BLaER1 (cell line): ENCODE measurements around the gene POLA1.

Experiments used
- H3K27ac ChIP-seq: shearing (Covaris generic); formaldehyde crosslinking; 2 replicates; pipeline ENCODE4 v1.8.1; 2022
- H3K27me3 ChIP-seq: shearing (Covaris generic); formaldehyde crosslinking; 2 replicates; pipeline ENCODE4 v1.8.1; 2022
- H3K36me3 ChIP-seq: shearing (Covaris generic); formaldehyde crosslinking; 2 replicates; pipeline ENCODE4 v1.8.1; 2022
- H3K4me1 ChIP-seq: shearing (Covaris generic); formaldehyde crosslinking; 2 replicates; pipeline ENCODE4 v1.8.1; 2022
- H3K4me2 ChIP-seq: shearing (Covaris generic); formaldehyde crosslinking; 2 replicates; pipeline ENCODE4 v1.8.1; 2022
- H3K4me3 ChIP-seq: shearing (Covaris generic); formaldehyde crosslinking; 2 replicates; pipeline ENCODE4 v1.8.1; 2022
- H3K9ac ChIP-seq: shearing (Covaris generic); formaldehyde crosslinking; 2 replicates; pipeline ENCODE4 v1.8.1; 2022
- H3K9me3 ChIP-seq: shearing (Covaris generic); formaldehyde crosslinking; 2 replicates; pipeline ENCODE4 v1.8.1; 2022
- H4K20me1 ChIP-seq: shearing (Covaris generic); formaldehyde crosslinking; 2 replicates; pipeline ENCODE4 v1.8.1; 2022
- Cebpa-rat ChIP-seq: shearing (Covaris generic); IDR thresholded peaks from 2 replicates; pipeline ENCODE4 v1.8.1; 2022

POLA1 gene

GRCh38 chrX:24682739-24683432 lies 10.8 kb upstream of the POLA1 start:
- Histone ChIP-seq H3K27ac (no peak overlapping the region), H3K36me3 (no peaks in the 10 kb centered on the region), H3K27me3 (no peaks in the 10 kb centered on the region), H3K4me2 (no peak overlapping the region), H3K4me3 (no peak overlapping the region), H3K4me1 (no peaks in the 10 kb centered on the region), H4K20me1 (no peaks in the 10 kb centered on the region), H3K9me3 (no peaks in the 10 kb centered on the region), H3K9ac (no peak overlapping the region)
- no peak for TF ChIP-seq Cebpa-rat

GRCh38 chrX:24684048-24684447 lies 9.7 kb upstream of the POLA1 start:
- no peaks in the 10 kb centered on the region for H4K20me1 ChIP-seq
- H3K9ac ChIP-seq, result no peak overlapping the region
- H3K27me3 ChIP-seq, result no peaks in the 10 kb centered on the region
- H3K4me1 ChIP-seq, result no peaks in the 10 kb centered on the region
- no peak for TF ChIP-seq Cebpa-rat
- no peaks in the 10 kb centered on the region for H3K9me3 ChIP-seq
- no peak overlapping the region for H3K4me2 ChIP-seq
- H3K27ac ChIP-seq, result no peak overlapping the region
- no peak overlapping the region for H3K4me3 ChIP-seq
- H3K36me3 ChIP-seq, result no peaks in the 10 kb centered on the region

GRCh38 chrX:24692305-24692704 lies 1.4 kb upstream of the POLA1 start:
- no peaks in the 10 kb centered on the region for H3K36me3 ChIP-seq
- H3K9ac ChIP-seq, result no peak overlapping the region
- H3K27me3 ChIP-seq, result no peaks in the 10 kb centered on the region
- no peak overlapping the region for H3K27ac ChIP-seq
- no peaks in the 10 kb centered on the region for H3K9me3 ChIP-seq
- no peak for TF ChIP-seq Cebpa-rat
- no peak overlapping the region for H3K4me3 ChIP-seq
- H4K20me1 ChIP-seq, result peaks cover 20% of the 10 kb centered on the region
- no peak overlapping the region for H3K4me2 ChIP-seq
- H3K4me1 ChIP-seq, result 0 out of 2 replicates have a peak, but pooled peaks cover 8% of the 10 kb centered on the region

GRCh38 chrX:24694825-24695224 lies 1.1 kb downstream of the POLA1 start:
- H3K27ac ChIP-seq, result no peak overlapping the region; the same call in 1 of the 2 replicates
- peak overlapping the region; percentile 81; the same call in 1 of the 2 replicates for H3K9ac ChIP-seq
- H4K20me1 ChIP-seq, result peaks cover 37% of the 10 kb centered on the region
- no peak for TF ChIP-seq Cebpa-rat
- H3K4me1 ChIP-seq, result 0 out of 2 replicates have a peak, but pooled peaks cover 8% of the 10 kb centered on the region
- peak overlapping the region; percentile 60 for H3K4me2 ChIP-seq
- H3K27me3 ChIP-seq, result no peaks in the 10 kb centered on the region
- H3K9me3 ChIP-seq, result no peaks in the 10 kb centered on the region
- peaks cover 3% of the 10 kb centered on the region for H3K36me3 ChIP-seq
- peak overlapping the region; percentile 77 for H3K4me3 ChIP-seq

- Histone ChIP-seq H3K9ac (no peak overlapping the region), H4K20me1 (peaks cover 37% of the 10 kb centered on the region), H3K9me3 (no peaks in the 10 kb centered on the region), H3K4me3 (no peak overlapping the region), H3K4me2 (peak overlapping the region; percentile 60; the same call in 1 of the 2 replicates), H3K4me1 (0 out of 2 replicates have a peak, but pooled peaks cover 8% of the 10 kb centered on the region), H3K27ac (no peak overlapping the region), H3K36me3 (peaks cover 17% of the 10 kb centered on the region), H3K27me3 (no peaks in the 10 kb centered on the region)
- no peak for TF ChIP-seq Cebpa-rat
Observed at GRCh38 chrX:24696294-24696693, 2.6 kb downstream of the POLA1 start.

DNA sequence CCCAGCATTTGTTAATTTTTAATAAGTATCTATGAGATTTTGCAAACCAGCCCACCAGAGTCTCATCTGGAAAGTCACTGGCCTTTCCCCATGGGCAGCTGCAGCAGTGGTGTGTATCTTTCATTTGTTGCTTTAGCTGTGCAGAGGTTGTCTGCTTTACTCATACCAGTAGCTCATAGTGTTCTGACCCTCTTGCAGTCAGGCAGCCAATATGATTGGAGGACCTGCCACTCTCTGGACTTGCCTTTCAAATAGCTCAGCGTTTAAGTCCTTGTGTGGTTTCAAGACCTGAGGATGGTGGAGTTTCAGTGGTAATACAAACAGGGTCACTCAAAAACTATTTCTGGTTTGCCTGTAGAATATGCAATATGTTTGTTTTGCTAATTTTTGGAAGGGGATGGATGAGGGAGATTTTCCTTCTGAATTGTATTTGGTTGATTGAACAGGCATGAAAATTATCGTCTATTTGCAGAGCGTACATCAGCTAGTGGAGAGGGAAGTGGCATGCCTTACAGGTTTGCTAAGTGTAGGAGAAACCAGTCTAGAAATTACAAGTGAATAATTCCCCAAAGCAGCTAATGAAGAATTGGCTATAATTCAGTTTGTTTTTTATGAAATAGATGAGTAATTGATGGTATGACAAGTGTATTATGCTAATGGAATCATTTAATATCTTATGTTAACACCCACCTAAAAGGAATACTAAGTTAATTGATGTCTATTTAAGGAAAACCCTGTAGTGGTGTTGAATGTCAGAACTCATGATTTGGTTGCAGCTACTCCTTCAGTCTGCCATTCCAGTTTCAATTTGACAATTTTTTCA lies 8.9 kb downstream of the POLA1 start:
- no peaks in the 10 kb centered on the region for H3K27me3 ChIP-seq
- H3K36me3 ChIP-seq, result peaks cover 69% of the 10 kb centered on the region
- peaks cover 3% of the 10 kb centered on the region; the same call in 1 of the 2 replicates for H3K9me3 ChIP-seq
- H3K4me3 ChIP-seq, result no peak overlapping the region
- no peak overlapping the region for H3K27ac ChIP-seq
- H4K20me1 ChIP-seq, result peaks cover 15% of the 10 kb centered on the region; the same call in 1 of the 2 replicates
- TF ChIP-seq Cebpa-rat, result no peak
- H3K4me2 ChIP-seq, result no peak overlapping the region
- no peak overlapping the region for H3K9ac ChIP-seq
- no peaks in the 10 kb centered on the region for H3K4me1 ChIP-seq

DNA sequence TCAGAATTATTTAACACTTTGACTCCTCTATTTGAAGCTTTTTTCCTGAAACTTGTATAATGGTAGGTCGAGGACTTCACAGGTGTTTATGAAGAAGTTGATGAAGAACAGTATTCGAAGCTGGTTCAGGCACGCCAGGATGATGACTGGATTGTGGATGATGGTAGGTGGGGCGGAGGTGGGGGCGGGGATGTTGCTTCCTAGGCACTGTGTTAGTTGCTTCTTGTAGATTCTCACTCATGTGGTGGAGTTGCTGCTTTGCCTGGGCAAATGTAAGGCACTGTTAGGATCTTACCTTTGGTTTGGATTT lies 9.4 kb downstream of the POLA1 start:
- Histone ChIP-seq H3K4me2 (no peak overlapping the region), H3K27ac (no peak overlapping the region)

GRCh38 chrX:24718771-24719170 lies 25.1 kb downstream of the POLA1 start:
- H3K4me2 ChIP-seq, result no peak overlapping the region
- TF ChIP-seq Cebpa-rat, result no peak
- H3K4me1 ChIP-seq, result no peaks in the 10 kb centered on the region
- H3K36me3 ChIP-seq, result peaks cover 73% of the 10 kb centered on the region
- H3K4me3 ChIP-seq, result no peak overlapping the region
- no peak overlapping the region for H3K27ac ChIP-seq
- no peaks in the 10 kb centered on the region for H3K9me3 ChIP-seq
- H4K20me1 ChIP-seq, result peaks cover 12% of the 10 kb centered on the region; the same call in 1 of the 2 replicates
- peaks cover 35% of the 10 kb centered on the region for H3K27me3 ChIP-seq
- no peak overlapping the region for H3K9ac ChIP-seq

More for the DNA sequence above, 9.4 kb downstream of the POLA1 start:
- peaks cover 72% of the 10 kb centered on the region for H3K36me3 ChIP-seq
- H3K9me3 ChIP-seq, result peaks cover 3% of the 10 kb centered on the region; the same call in 1 of the 2 replicates
- H4K20me1 ChIP-seq, result peaks cover 10% of the 10 kb centered on the region; the same call in 1 of the 2 replicates
- no peaks in the 10 kb centered on the region for H3K4me1 ChIP-seq
- H3K27me3 ChIP-seq, result no peaks in the 10 kb centered on the region
- TF ChIP-seq Cebpa-rat, result no peak
- no peak overlapping the region for H3K4me3 ChIP-seq
- no peak overlapping the region for H3K9ac ChIP-seq

GRCh38 chrX:24720036-24720435 lies 26.3 kb downstream of the POLA1 start:
- Histone ChIP-seq H3K36me3 (peaks cover 71% of the 10 kb centered on the region), H4K20me1 (peaks cover 12% of the 10 kb centered on the region; the same call in 1 of the 2 replicates), H3K4me1 (no peaks in the 10 kb centered on the region), H3K9me3 (no peaks in the 10 kb centered on the region), H3K27me3 (peaks cover 47% of the 10 kb centered on the region), H3K27ac (no peak overlapping the region), H3K9ac (no peak overlapping the region), H3K4me3 (no peak overlapping the region), H3K4me2 (no peak overlapping the region)
- no peak for TF ChIP-seq Cebpa-rat

DNA sequence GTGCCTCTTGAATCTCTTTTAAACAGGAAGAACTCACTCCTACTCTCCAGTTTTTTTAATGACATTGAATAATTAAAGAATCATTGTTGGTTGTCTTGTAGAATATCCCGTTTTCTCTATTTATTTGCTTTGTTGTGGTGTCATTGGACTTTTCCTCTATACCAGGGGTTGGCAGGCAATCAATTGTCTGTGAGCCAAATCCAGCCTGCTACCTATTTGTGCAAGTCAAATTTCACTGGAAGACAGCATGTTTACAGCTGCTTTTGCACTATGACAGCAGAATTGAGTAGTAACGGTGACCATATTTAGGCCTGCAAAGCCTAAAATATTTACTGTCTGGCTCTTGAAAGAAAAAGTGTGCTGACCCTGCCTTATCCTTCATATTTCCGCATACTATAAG lies 34.8 kb downstream of the POLA1 start:
- no peak overlapping the region for H3K4me2 ChIP-seq
- no peak overlapping the region for H3K9ac ChIP-seq
- H3K36me3 ChIP-seq, result peaks cover 43% of the 10 kb centered on the region
- no peak for TF ChIP-seq Cebpa-rat
- no peak overlapping the region for H3K27ac ChIP-seq
- peaks cover 13% of the 10 kb centered on the region for H3K4me1 ChIP-seq
- H3K4me3 ChIP-seq, result no peak overlapping the region
- H3K9me3 ChIP-seq, result no peaks in the 10 kb centered on the region
- H3K27me3 ChIP-seq, result peaks cover 73% of the 10 kb centered on the region
- no peaks in the 10 kb centered on the region for H4K20me1 ChIP-seq
